Adrenal gland (tissue), 12 donors: ENCODE data around the gene TRIP11. TPM values are rescaled to one million over a fixed set of nuclear protein-coding genes. Genes with fewer than 3 reads are reported as not detected.

Experiments used
- DNase-seq, 7 donors: peaks; one replicate each; pipeline ENCODE4 v3.0.0-alpha.2; 2019 to 2020
- H3K27ac ChIP-seq, 5 donors: fragments of 200-600 bp; sonication (generic) in 4 of 5; 1 replicate in 3 of 5; 2 replicates in 2 of 5; pipeline versions ENCODE4 v1.5.1 to v1.8.0; 2016 to 2020; ENCODE audit warnings: mild to moderate bottlenecking in 1 of 5
- H3K27me3 ChIP-seq: fragments of 200-600 bp; 2 replicates; pipeline ENCODE4 v1.8.0; 2021
- H3K36me3 ChIP-seq, 2 donors: fragments of 200-600 bp; replicated peaks in 1 of 2; 1 replicate in 1 of 2; 2 replicates in 1 of 2; pipeline versions ENCODE4 v1.5.1 to v1.8.0; 2018 to 2022
- H3K4me1 ChIP-seq, 2 donors: fragments of 200-600 bp; replicated peaks in 1 of 2; 1 replicate in 1 of 2; 2 replicates in 1 of 2; pipeline versions ENCODE4 v1.5.1 to v1.8.0; 2018 to 2021
- H3K4me3 ChIP-seq, 4 donors: fragments of 200-600 bp; sonication (generic) in 3 of 4; one replicate each; pipeline ENCODE4 v1.5.1; 2016 to 2018
- H3K9me3 ChIP-seq, 3 donors: fragments of 200-600 bp; sonication (generic) in 1 of 3; replicated peaks in 1 of 3; 1 replicate in 2 of 3; 2 replicates in 1 of 3; pipeline versions ENCODE4 v1.5.1 to v1.8.0; 2016 to 2021
- CTCF ChIP-seq, 6 experiments: fragments of 450-650 bp in 4 of 6; fragments of 200-600 bp in 2 of 6; sonication (generic) in 1 of 6; IDR thresholded peaks; 1 replicate in 5 of 6; 2 replicates in 1 of 6; pipeline versions ENCODE4 v1.5.1 to v1.8.0; 2016 to 2021; ENCODE audit warnings: antibody characterized with exemption in 6 of 6, mild to moderate bottlenecking in 2 of 6, moderate library complexity in 1 of 6
- POLR2A ChIP-seq, 2 donors: fragments of 450-650 bp; IDR thresholded peaks; one replicate each; pipeline ENCODE4 v1.6.1; 2017; ENCODE audit warnings: antibody characterized with exemption in 2 of 2, mild to moderate bottlenecking in 2 of 2, moderate library complexity in 1 of 2
- WGBS, 4 donors: extraction: QIAGEN DNeasy Blood & Tissue Kit in 2 of 4; methylation state at CpG; one replicate each; pipeline versions ENCODE4 v1.1.5 to v1.1.7; 2013 to 2017; 5-methylcytosine and 5-hydroxymethylcytosine counted together
- intact Hi-C, 2 donors: fragments of 100-400 bp; cut with DNase I; formaldehyde crosslinking; loops; one replicate each; pipeline versions ENCODE4 v1.14.1 to v1.15.0; 2022 to 2023
- polyA plus RNA-seq, 3 donors: library from polyadenylated mRNA; stranded (reverse); fragments of 200-250 nt in 2 of 3; fragments of 350-450 nt in 1 of 3; fragmentation: Illumina TruSeq in 1 of 3; extraction: RNeasy Lipid Tissue Mini Kit (QIAGEN cat#74804) in 1 of 3; gene quantifications; one replicate each; pipeline ENCODE4 v1.2.3, GENCODE V29; 2013 to 2014
- total RNA-seq, 9 donors: library from RNA; depleted of rRNA in 4 of 9; stranded (reverse); fragments of >200 nt in 4 of 9; fragments of 120-200 nt in 1 of 9; fragmentation: NEBNext Ultra II Directional in 1 of 9; extraction: Animal tissue kit (Norgen Biotek cat#: 25700) in 1 of 9; gene quantifications; one replicate each; pipeline versions ENCODE4 v1.1.0 to v1.2.4, GENCODE V29; 2013 to 2023
- donor health status: healthy with polysubstance abuse.
- donor health status: Bipolar disorder and iron deficiency.
- donor health status: DM: yes; HTN: yes; CAD: no.
- donor health status: DM: no; HTN: no; CAD: no.
- donor health status: DM: no; HTN: no; CAD: no.
- donor health status: DM: yes; HTN: yes; CAD: no.

TRIP11 gene
- total and polyA plus RNA-seq, 12 donors, result 3.6 to 67.4 (median 34.7) TPM

- intact Hi-C loops, result no loop called here
- Histone ChIP-seq H3K36me3 (peaks cover 0 to 13% of the 10 kb centered on the region in 2 donors), H3K9me3 (no peaks in the 10 kb centered on the region), H3K27ac (peak overlapping the region in 1 of 5 donors; percentile 7), H3K4me1 (no peaks in the 10 kb centered on the region), H3K27me3 (no peaks in the 10 kb centered on the region), H3K4me3 (no peak overlapping the region)
- TF ChIP-seq POLR2A (IDR thresholded peaks at IDR 0.05) (no peak), CTCF (IDR thresholded peaks at IDR 0.05) (no peak)
- no peak for DNase-seq
- WGBS, 4 donors, result 56 to 61% (median 58%) methylated on average over 1 of the region's 1 CpG
Measured at GRCh38 chr14:92022036-92022435, 17.8 kb downstream of the TRIP11 start.

- TF ChIP-seq CTCF (IDR thresholded peaks at IDR 0.05), result no peak
- no peak for TF ChIP-seq POLR2A (IDR thresholded peaks at IDR 0.05)
- no peaks in the 10 kb centered on the region for H3K4me1 ChIP-seq
- no peaks in the 10 kb centered on the region for H3K27me3 ChIP-seq
- intact Hi-C loops, result no loop called here
- no peak overlapping the region for H3K27ac ChIP-seq
- peaks cover 0 to 19% of the 10 kb centered on the region in 2 donors for H3K36me3 ChIP-seq
- DNase-seq, result no peak
- WGBS, 4 donors, result 81 to 84% (median 82%) methylated on average over 3 of the region's 3 CpGs
- H3K4me3 ChIP-seq, result no peak overlapping the region
- no peaks in the 10 kb centered on the region for H3K9me3 ChIP-seq
Measured at GRCh38 chr14:92021523-92021922, 18.3 kb downstream of the TRIP11 start.

GRCh38 chr14:92014040-92014439 lies 25.8 kb downstream of the TRIP11 start:
- H3K4me3 ChIP-seq, result no peak overlapping the region
- H3K36me3 ChIP-seq, result peaks cover 0 to 71% of the 10 kb centered on the region in 2 donors
- DNase-seq, result no peak
- intact Hi-C loops, result no loop called here
- H3K4me1 ChIP-seq, result no peaks in the 10 kb centered on the region
- H3K27ac ChIP-seq, result no peak overlapping the region
- no peaks in the 10 kb centered on the region for H3K9me3 ChIP-seq
- no peaks in the 10 kb centered on the region for H3K27me3 ChIP-seq
- TF ChIP-seq POLR2A (IDR thresholded peaks at IDR 0.05) (no peak), CTCF (IDR thresholded peaks at IDR 0.05) (no peak)

- no peaks in the 10 kb centered on the region for H3K27me3 ChIP-seq
- 86 to 89% (median 89%) methylated on average over 4 of the region's 4 CpGs for WGBS, 4 donors
- peaks cover 0 to 75% of the 10 kb centered on the region in 2 donors for H3K36me3 ChIP-seq
- H3K9me3 ChIP-seq, result no peaks in the 10 kb centered on the region
- DNase-seq, result no peak
- intact Hi-C loops, result no loop called here
- H3K4me1 ChIP-seq, result no peaks in the 10 kb centered on the region
- no peak for TF ChIP-seq CTCF (IDR thresholded peaks at IDR 0.05)
- no peak for TF ChIP-seq POLR2A (IDR thresholded peaks at IDR 0.05)
- no peak overlapping the region for H3K4me3 ChIP-seq
- no peak overlapping the region for H3K27ac ChIP-seq
Measured at GRCh38 chr14:92012121-92012748, 27.6 kb downstream of the TRIP11 start.
